GM19328 (cell line): ENCODE measurements around the gene BCAR3.

Experiments used
- ATAC-seq: cut with Tn5 transposase; IDR thresholded peaks from one replicate; pipeline ENCODE4 v1.9.1; 2021; ENCODE audit warnings: mild to moderate bottlenecking, moderate library complexity; ENCODE audit not compliant: unreplicated experiment

BCAR3 gene

GRCh38 chr1:93641527-93641926, 40.1 kb downstream of the BCAR3 start:
- ATAC-seq, result no peak

GRCh38 chr1:93640656-93641440, 40.8 kb downstream of the BCAR3 start:
- no peak for ATAC-seq

GRCh38 chr1:93638981-93639380, 42.7 kb downstream of the BCAR3 start:
- ATAC-seq, result no peak

GRCh38 chr1:93638307-93638847, 43.3 kb downstream of the BCAR3 start:
- ATAC-seq, result no peak

- no peak for ATAC-seq
These were observed 44.9 kb downstream of the BCAR3 start for GRCh38 chr1:93636712-93637111.

- ATAC-seq, result no peak
These were observed 45.8 kb downstream of the BCAR3 start for GRCh38 chr1:93635614-93636543.

- no peak for ATAC-seq
These were observed 48.3 kb downstream of the BCAR3 start for GRCh38 chr1:93633313-93633712.

- no peak for ATAC-seq
These were observed 49.8 kb downstream of the BCAR3 start for GRCh38 chr1:93631626-93632365.

GRCh38 chr1:93630168-93630567, 51.5 kb downstream of the BCAR3 start:
- no peak for ATAC-seq

GRCh38 chr1:93629101-93630059, 52.3 kb downstream of the BCAR3 start:
- no peak for ATAC-seq

- ATAC-seq, result no peak
These were observed 53.0 kb downstream of the BCAR3 start for GRCh38 chr1:93628681-93629080.

GRCh38 chr1:93625582-93626327, 55.9 kb downstream of the BCAR3 start:
- no peak for ATAC-seq

GRCh38 chr1:93623875-93624274, 57.8 kb downstream of the BCAR3 start:
- ATAC-seq, result no peak

GRCh38 chr1:93623436-93623835, 58.2 kb downstream of the BCAR3 start:
- no peak for ATAC-seq

- no peak for ATAC-seq
These were observed 60.4 kb downstream of the BCAR3 start for GRCh38 chr1:93621246-93621645.

GRCh38 chr1:93620841-93621210, 60.8 kb downstream of the BCAR3 start:
- ATAC-seq, result no peak

- no peak for ATAC-seq
These were observed 61.3 kb downstream of the BCAR3 start for GRCh38 chr1:93620172-93620840.

- no peak for ATAC-seq
These were observed 62.0 kb downstream of the BCAR3 start for GRCh38 chr1:93619507-93620171.
